ENCODE results near the gene IQCN. TPM values are rescaled to one million over a fixed set of nuclear protein-coding genes. Genes with fewer than 3 reads are reported as not detected.

IQCN gene
- total RNA-seq, 4 donors from 2014 or later = 4.8 to 49.7 (median 17.5) TPM

DNA sequence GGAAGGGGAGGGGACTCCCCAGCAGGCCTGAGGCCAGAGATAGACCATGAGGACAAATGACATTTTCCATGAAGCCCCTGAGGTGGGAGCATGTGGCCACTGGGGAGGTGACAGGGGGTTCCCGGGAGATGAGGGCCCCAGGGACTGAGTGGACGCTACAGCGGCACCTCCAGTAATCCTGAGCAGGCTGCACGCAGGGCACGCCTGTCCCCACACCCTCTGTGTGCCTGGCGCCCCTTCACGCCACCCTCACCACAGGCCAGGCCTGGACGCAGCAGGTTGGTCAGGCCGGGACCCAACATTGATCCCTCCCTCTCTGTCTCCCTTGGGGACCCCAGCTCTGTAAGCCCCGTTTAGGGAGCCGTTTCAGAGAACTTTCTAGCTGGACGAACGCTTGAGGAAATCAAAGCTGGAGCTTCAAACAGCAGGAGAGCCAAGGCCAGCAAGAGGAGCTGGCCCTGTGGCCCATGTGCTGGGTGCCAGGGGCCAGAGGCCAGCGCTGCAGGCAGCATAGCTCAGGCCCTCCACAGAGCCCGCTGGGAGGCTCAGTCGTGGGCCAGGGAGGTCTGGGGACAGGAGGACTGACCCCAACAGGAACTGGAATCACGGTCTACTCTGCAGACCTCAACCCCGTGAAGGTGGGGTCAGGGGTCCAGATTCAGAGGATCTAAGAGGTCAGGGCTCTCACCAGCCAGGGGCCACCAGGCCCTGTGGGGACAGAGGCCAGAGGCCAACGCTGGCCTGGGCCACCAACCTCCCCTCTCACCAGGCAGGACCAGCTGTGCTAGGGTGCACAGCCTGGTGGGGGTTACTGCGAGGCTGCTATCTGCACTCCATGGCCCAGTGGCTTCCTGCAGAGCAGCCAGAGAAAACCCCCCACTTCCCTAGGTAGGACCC is 34.0 kb upstream of the IQCN start:
- Histone ChIP-seq H3K4me3 (no peak overlapping the region), H3K27ac (peak overlapping the region; percentile 93 to 98 (median 96)), H3K9me3 (no peaks in the 10 kb centered on the region), H3K36me3 (peaks cover 0 to 14% (median 0%) of the 10 kb centered on the region in 4 donors), H3K27me3 (no peaks in the 10 kb centered on the region), H3K4me1 (peaks cover 17 to 77% (median 51%) of the 10 kb centered on the region in 4 donors)
- in situ Hi-C loops (cut with MboI; ENCODE audit: low pct_ligation_motif_present in 1 of 4, low pct_unique_long_range_greater_than_20kb in 1 of 4, low sequenced_read_pairs in 3 of 4) (no loop called here), intact Hi-C loops (cut with DNase I; ENCODE audit: low total_unique reads) (no loop called here)
- 73 to 88% methylated on average over 3 to 19 of the region's 20 CpGs for WGBS, 2 donors (ENCODE audit: low coverage in 1 of 2)
- DNase-seq = no peak
- no peak for TF ChIP-seq POLR2A (IDR thresholded peaks at IDR 0.05)
- no peak for TF ChIP-seq EP300 (IDR thresholded peaks at IDR 0.05; ENCODE audit: low read depth)
- TF ChIP-seq POLR2AphosphoS5 (IDR thresholded peaks at IDR 0.05) = no peak
- TF ChIP-seq, protein P1, sequence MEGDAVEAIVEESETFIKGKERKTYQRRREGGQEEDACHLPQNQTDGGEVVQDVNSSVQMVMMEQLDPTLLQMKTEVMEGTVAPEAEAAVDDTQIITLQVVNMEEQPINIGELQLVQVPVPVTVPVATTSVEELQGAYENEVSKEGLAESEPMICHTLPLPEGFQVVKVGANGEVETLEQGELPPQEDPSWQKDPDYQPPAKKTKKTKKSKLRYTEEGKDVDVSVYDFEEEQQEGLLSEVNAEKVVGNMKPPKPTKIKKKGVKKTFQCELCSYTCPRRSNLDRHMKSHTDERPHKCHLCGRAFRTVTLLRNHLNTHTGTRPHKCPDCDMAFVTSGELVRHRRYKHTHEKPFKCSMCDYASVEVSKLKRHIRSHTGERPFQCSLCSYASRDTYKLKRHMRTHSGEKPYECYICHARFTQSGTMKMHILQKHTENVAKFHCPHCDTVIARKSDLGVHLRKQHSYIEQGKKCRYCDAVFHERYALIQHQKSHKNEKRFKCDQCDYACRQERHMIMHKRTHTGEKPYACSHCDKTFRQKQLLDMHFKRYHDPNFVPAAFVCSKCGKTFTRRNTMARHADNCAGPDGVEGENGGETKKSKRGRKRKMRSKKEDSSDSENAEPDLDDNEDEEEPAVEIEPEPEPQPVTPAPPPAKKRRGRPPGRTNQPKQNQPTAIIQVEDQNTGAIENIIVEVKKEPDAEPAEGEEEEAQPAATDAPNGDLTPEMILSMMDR (IDR thresholded peaks at IDR 0.05) = no peak

DNA sequence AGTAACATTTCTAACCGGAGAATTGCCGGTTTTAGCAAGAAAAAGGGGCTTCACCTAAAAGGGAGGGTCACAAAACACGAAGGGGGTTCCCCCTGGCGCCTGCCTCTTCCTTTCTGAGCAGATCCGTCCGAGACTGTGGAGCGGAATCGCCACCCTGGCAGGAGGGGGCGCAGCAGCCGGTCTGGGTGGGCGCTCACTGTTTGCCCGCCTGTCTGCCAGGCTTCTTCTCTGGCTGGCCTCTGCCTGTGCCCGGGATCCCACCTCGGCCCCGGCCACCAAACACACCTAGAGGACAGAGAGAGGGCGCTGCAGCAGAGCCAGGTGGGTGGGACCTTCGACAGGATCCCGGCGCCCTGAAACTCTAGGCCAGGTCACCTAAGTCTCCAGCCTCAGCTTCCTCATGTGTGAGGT is 33.0 kb upstream of the IQCN start:
- WGBS, 2 donors (ENCODE audit: low coverage in 1 of 2) = 77% methylated on average over 18 of the region's 19 CpGs; no CpG with 5 or more reads in 1 of the 2 donors
- H3K4me3 ChIP-seq = no peak overlapping the region
- no peak for DNase-seq
- intact Hi-C loops (cut with DNase I; ENCODE audit: low total_unique reads) (no loop called here), in situ Hi-C loops (cut with MboI; ENCODE audit: low pct_ligation_motif_present in 1 of 4, low pct_unique_long_range_greater_than_20kb in 1 of 4, low sequenced_read_pairs in 3 of 4) (no loop called here)
- peak overlapping the region; percentile 93 to 98 (median 96) for H3K27ac ChIP-seq
- H3K27me3 ChIP-seq = no peaks in the 10 kb centered on the region
- TF ChIP-seq, protein P1 (IDR thresholded peaks at IDR 0.05) = no peak
- TF ChIP-seq EP300 (IDR thresholded peaks at IDR 0.05; ENCODE audit: low read depth) (no peak), POLR2A (IDR thresholded peaks at IDR 0.05) (no peak), POLR2AphosphoS5 (IDR thresholded peaks at IDR 0.05) (no peak)
- peaks cover 0 to 10% (median 0%) of the 10 kb centered on the region in 4 donors for H3K36me3 ChIP-seq
- H3K4me1 ChIP-seq = peaks cover 22 to 77% (median 55%) of the 10 kb centered on the region in 4 donors
- no peaks in the 10 kb centered on the region for H3K9me3 ChIP-seq

DNA sequence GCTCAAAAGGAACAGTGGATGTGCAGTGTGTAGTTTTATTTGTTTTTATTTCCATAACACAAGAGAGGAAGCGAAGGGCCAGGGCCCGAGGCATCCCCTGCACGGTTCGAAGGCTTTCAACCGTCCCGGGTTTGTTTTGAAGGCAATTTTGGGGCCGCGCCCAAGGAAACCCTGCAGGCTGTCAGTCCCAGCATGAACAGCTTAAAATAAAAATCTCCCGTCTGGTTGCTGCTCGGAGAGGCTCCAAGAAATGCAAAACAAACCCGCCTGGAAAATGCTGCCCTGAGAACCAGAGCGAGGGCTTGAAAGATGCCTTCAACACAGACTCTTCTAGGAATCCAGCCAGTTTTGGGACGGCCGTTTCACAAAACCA is 32.6 kb upstream of the IQCN start:
- DNase-seq = no peak
- in situ Hi-C loops (cut with MboI; ENCODE audit: low pct_ligation_motif_present in 1 of 4, low pct_unique_long_range_greater_than_20kb in 1 of 4, low sequenced_read_pairs in 3 of 4) (no loop called here), intact Hi-C loops (cut with DNase I; ENCODE audit: low total_unique reads) (no loop called here)
- peak in 1 of 3 donors; percentile 3 for TF ChIP-seq POLR2AphosphoS5 (IDR thresholded peaks at IDR 0.05)
- no peak for TF ChIP-seq POLR2A (IDR thresholded peaks at IDR 0.05)
- WGBS, 2 donors (ENCODE audit: low coverage in 1 of 2) = 65% methylated on average over 14 of the region's 14 CpGs; no CpG with 5 or more reads in 1 of the 2 donors
- no peaks in the 10 kb centered on the region for H3K27me3 ChIP-seq
- peaks cover 0 to 10% (median 0%) of the 10 kb centered on the region in 4 donors for H3K36me3 ChIP-seq
- H3K9me3 ChIP-seq = no peaks in the 10 kb centered on the region
- no peak overlapping the region for H3K4me3 ChIP-seq
- H3K4me1 ChIP-seq = peaks cover 22 to 77% (median 51%) of the 10 kb centered on the region in 4 donors
- peak overlapping the region; percentile 93 to 98 (median 96) for H3K27ac ChIP-seq

DNA sequence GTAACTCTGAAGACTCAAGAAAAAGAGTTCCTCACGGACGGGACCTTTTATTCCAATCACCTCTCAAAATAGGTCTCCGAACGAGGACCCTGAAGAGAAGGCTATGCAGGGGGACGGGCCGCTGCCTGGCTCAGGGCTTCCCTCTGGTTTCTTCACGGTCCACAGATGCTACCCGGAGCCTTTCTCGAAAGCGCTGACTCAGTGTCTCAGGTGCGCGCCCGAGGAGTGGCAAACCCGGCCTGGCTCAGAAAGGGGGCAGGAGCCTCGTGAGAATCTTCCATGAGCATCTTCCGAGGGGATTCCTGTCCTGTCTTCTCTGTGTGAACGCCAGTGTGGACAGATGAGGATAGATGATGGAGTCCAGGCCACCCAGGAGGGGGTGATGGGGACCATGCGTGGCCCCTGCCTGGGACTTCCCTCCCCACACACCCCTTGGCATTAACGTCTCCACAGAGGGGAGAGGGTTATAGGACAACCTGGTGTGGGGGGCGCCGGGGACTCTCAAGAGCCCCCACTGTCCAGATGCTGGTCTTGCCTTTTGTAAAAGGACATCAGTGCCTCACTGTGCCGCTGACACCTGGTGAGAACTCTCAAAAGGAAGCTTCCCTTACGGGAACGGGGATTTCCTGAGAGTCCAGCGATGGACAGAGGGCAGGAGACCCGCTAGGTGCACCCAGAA is 32.1 kb upstream of the IQCN start:
- H3K27ac ChIP-seq = peak overlapping the region; percentile 93 to 98 (median 96)
- 83 to 91% methylated on average over 7 to 24 of the region's 26 CpGs for WGBS, 2 donors (ENCODE audit: low coverage in 1 of 2)
- intact Hi-C loops (cut with DNase I; ENCODE audit: low total_unique reads) (no loop called here), in situ Hi-C loops (cut with MboI; ENCODE audit: low pct_ligation_motif_present in 1 of 4, low pct_unique_long_range_greater_than_20kb in 1 of 4, low sequenced_read_pairs in 3 of 4) (no loop called here)
- DNase-seq = peak; percentile 44
- peaks cover 24 to 77% (median 47%) of the 10 kb centered on the region in 4 donors for H3K4me1 ChIP-seq
- H3K9me3 ChIP-seq = no peaks in the 10 kb centered on the region
- no peak for TF ChIP-seq EP300 (IDR thresholded peaks at IDR 0.05; ENCODE audit: low read depth)
- TF ChIP-seq, protein P1 (IDR thresholded peaks at IDR 0.05) = no peak
- no peak for TF ChIP-seq POLR2A (IDR thresholded peaks at IDR 0.05)
- no peak for TF ChIP-seq POLR2AphosphoS5 (IDR thresholded peaks at IDR 0.05)
- no peak overlapping the region for H3K4me3 ChIP-seq
- H3K36me3 ChIP-seq = peaks cover 0 to 10% (median 0%) of the 10 kb centered on the region in 4 donors
- no peaks in the 10 kb centered on the region for H3K27me3 ChIP-seq

All from transverse colon (tissue), 4 donors.